ENCODE results near the gene MYRIP.
"Not testable (repeated sequence)": the region's sequence is repeated elsewhere in the genome, so short reads cannot be mapped to it uniquely, and the experiment has no call there.

MYRIP gene

GRCh38 chr3:40096661-40097111, 287.3 kb downstream of the MYRIP start:
- no peak for DNase-seq

GRCh38 chr3:40097131-40098117, 288.0 kb downstream of the MYRIP start:
- DNase-seq, result no peak

GRCh38 chr3:40098261-40098759, 288.9 kb downstream of the MYRIP start:
- DNase-seq, result no peak

DNA sequence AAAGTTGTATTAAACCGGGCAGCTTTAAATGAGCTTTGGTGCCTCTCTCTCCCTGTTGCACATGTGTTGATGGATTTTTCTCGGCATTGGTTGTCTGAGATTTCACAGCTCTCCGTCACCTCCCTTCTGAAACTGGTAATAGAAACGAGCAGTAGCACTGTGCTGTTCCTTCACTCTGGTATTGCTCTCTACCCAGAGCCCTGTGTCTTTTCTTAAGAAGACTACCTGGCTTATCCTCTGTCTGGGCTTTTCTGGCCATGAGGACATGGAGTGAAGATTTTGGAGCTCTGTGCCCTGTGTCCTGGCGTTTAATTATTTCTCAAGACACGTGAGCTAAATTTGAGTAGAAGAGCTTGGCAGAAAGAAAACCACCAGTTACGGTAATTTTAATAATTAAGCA, 290.5 kb downstream of the MYRIP start:
- DNase-seq, result no peak

DNA sequence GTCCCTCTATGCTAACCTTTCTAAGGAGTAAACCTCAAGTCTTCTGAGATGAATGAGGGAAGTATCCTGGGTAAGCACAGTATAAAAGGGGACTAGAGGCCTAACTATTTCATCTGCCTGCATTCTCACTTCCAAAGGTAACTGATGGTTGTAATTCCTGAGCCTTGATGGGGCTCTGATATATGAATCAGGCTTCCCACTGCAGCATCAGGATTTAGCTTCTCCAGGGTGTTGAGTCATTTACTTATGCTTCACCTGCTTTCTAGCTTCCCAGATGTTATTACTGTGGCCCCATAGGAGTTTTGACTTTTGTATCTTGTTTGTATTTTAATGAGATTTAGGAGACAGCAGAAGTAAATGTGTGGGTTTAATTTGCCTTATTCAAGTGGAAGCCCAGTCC, 292.8 kb downstream of the MYRIP start:
- DNase-seq, result no peak

DNA sequence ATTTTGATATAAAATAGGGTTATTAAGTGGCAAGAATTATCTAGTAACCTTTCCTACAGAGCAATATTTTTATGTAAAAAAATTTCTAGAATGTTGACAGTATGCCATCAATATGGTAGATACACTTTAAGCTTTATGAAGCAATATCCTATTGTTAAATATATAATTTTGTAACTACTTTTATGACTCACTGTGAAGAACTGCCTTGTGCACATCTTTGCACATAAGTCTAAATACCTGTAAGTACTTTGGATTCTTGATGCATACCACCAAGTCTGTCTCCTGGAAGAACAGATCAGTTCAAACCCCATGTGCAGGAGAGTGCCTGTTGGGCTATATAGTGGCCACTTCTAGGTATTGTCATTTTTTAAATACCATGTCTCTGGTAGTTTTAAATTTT, 294.4 kb downstream of the MYRIP start:
- no peak for DNase-seq

DNA sequence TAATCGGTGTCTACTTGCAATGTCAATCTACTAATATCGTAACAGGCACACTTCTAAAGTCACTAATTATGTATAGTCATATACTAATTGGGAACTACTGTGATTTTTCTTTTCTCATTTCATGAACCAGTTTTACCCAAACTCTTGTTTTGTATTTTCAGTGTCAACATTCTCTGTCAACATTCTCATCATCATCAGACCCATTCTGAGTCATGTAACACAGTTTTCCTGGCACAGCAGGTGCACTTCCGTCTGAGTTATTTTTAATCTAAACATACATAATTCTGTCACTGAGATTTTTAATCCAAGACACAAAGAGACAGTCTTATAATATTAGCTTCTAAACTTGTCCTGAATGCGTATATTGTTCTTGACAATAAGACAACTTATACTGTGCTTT, 295.0 kb downstream of the MYRIP start:
- no peak for DNase-seq

DNA sequence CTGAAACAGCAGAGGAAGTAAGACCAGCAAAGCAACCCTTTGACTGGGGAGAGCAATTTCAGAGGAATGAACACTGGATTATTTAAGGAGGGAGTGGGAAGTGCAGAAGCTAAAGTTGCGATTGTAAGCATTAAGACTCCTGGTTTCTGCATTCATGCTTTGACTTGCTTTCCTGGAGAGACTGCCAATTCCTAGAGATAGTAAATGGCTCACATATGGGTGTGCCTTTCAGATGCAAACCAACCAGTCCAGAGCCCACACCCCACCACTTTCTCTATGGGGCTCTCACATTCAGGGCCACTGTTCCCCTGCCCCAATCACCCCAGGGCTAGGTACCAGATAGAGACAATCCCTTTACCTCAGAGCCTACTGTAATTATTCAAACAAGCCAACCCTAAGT, 299.2 kb downstream of the MYRIP start:
- no peak for DNase-seq

- no peak for DNase-seq
These were observed 300.5 kb downstream of the MYRIP start for GRCh38 chr3:40109641-40110490.

- DNase-seq, result no peak
These were observed 307.2 kb downstream of the MYRIP start for GRCh38 chr3:40116478-40117177.

DNA sequence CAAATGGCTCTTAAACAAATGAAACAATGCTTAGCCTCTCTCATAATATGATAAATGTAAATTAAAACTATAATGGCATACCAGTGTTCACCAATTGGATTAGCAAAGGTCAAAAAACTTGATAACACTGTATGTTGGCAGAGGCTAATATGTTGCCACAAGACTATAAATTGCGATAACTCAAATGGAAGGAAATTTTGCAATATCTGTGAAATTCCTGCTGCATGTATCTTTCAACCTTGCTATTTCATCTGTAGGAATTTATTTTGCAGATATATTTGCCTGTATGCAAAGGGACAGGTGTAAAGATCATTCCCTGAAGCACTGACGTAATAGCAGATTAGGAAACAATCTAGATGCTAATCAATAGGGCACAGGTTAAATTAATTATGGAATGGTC, 308.7 kb downstream of the MYRIP start:
- DNase-seq, result no peak

GRCh38 chr3:40120067-40120692, 310.8 kb downstream of the MYRIP start:
- DNase-seq, result no peak

DNA sequence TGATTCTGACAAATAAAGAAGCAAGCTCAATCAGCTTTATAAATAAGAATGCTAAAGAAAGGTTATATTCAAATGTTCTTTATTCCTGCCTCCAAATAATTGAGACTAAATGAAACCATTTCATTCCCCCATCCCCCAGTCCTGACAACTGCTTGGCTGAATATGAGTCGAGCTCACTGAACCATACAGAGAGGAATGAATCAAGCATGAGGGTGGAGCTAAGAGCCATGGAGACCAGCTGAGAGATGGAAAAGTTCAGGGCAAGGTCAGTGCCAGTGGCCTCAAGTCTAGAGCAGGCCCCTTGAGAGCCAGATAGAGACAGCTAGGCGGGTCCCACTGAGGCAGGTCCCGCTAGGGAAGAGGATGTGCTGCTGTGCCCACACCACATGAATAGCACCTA, 311.4 kb downstream of the MYRIP start:
- no peak for DNase-seq

GRCh38 chr3:40124918-40125317, 315.5 kb downstream of the MYRIP start:
- no peak for DNase-seq

DNA sequence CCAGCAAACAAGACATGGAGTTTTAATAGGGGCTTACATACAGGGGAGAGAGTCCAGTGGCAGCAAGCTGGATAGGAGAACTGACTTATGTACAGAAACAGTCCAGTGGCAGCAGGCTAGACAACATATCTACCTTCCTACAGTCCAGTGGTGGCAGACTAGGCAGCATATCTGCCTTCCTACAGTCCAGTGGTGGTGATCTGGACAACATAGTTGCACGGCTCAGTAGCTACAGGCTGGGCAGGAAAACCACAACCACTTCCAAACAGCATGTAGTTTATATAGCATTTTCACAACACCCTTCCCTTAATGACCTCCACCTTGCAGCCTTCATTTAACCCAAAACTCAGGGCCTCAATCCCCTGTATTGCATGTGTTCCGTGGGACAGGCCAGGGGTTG, 318.8 kb downstream of the MYRIP start:
- DNase-seq, result no peak

- no peak for DNase-seq
These were observed 320.1 kb downstream of the MYRIP start for GRCh38 chr3:40129510-40129909.

DNA sequence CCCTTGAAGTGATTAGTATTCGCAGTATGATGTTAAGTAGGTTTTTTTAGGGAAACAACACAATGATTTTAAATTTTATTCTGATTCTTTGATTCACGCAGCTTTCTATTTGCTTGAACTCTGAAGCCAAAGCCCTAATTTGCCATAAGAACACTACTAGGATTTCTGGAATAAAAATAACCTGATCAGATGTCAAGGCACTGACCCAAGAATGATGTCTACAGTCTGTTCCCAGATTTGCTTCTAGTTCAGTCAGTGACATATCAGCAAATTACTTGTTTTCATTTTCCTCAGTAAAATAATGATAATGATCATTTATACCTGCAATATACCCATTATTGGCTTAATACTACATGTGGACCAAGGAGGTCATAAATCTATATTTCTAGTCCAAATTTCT, 320.6 kb downstream of the MYRIP start:
- no peak for DNase-seq

DNA sequence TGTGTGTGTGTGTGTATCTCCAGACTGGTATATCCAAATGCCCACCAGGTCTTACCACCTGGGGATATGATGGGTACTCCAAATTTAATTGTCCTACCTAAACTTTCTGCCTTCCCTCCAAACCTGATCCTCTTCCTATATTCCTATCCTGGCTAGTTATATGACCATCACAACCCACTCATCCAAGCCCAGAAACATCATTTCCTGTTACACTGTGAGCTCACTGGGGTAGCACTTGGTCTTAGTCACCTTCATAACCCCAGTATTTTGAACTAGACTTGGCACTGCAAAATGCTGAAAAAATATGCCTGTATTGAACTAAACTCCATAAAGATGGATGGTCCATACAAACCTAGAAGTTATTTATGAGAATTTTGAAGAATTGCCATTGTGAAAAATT, 321.3 kb downstream of the MYRIP start:
- no peak for DNase-seq

DNA sequence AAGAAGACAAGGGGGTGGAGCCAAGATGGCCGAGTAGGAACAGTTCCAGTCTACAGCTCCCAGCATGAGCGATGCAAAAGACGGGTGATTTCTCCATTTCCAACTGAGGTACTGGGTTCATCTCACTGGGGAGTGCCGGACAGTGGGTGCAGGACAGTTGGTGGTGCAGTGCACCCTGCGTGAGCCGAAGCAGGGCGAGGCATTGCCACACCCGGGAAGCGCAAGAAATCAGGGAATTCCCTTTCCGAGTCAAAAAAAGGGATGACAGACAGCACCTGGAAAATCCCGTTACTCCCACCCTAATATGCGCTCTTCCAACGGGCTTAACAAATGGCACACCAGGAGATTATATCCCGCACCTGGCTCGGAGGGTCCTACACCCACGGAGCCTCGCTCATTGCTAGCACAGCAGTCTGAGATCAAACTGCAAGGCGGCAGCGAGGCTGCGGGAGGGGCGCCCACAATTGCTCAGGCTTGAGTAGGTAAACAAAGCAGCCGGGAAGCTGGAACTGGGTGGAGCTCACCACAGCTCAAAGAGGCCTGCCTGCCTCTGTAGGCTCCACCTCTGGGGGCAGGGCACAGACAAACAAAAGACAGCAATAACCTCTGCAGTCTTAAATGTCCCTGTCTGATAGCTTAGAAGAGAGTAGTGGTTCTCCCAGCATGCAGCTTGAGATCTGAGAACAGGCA, 324.6 kb downstream of the MYRIP start:
- DNase-seq, result not testable (repeated sequence)

GRCh38 chr3:40137591-40138295, 328.3 kb downstream of the MYRIP start:
- DNase-seq, result no peak
